GM19372 (cell line): ENCODE results near the gene CHRNG.

Experiments
- ATAC-seq: cut with Tn5 transposase; IDR thresholded peaks from one replicate; pipeline ENCODE4 v1.9.1; 2021; ENCODE audit warnings: mild to moderate bottlenecking, low read depth, moderate library complexity; ENCODE audit not compliant: unreplicated experiment

Gene CHRNG

GRCh38 chr2:232539298-232540231 lies at the start of gene CHRNG:
CHRNG (plus strand) TSS chr2:232539692; CDS start chr2:232539748, 56 bp downstream.
- ATAC-seq = no peak

GRCh38 chr2:232490221-232491138 lies 49.0 kb upstream of the CHRNG start:
- no peak for ATAC-seq

GRCh38 chr2:232491139-232491780 lies 48.2 kb upstream of the CHRNG start:
- no peak for ATAC-seq

GRCh38 chr2:232492236-232492848 lies 47.1 kb upstream of the CHRNG start:
- ATAC-seq = no peak

- no peak for ATAC-seq
Measured at GRCh38 chr2:232492963-232493700, 46.4 kb upstream of the CHRNG start.

- ATAC-seq = no peak
Measured at GRCh38 chr2:232493701-232494474, 45.6 kb upstream of the CHRNG start.

GRCh38 chr2:232494542-232494941 lies 45.0 kb upstream of the CHRNG start:
- ATAC-seq = no peak

- no peak for ATAC-seq
Measured at GRCh38 chr2:232495292-232495691, 44.2 kb upstream of the CHRNG start.

GRCh38 chr2:232496501-232497270 lies 42.8 kb upstream of the CHRNG start:
- no peak for ATAC-seq

- no peak for ATAC-seq
Measured at GRCh38 chr2:232497348-232497747, 42.1 kb upstream of the CHRNG start.

GRCh38 chr2:232498452-232498851 lies 41.0 kb upstream of the CHRNG start:
- ATAC-seq = no peak

- no peak for ATAC-seq
Measured at GRCh38 chr2:232501331-232501771, 38.1 kb upstream of the CHRNG start.

- no peak for ATAC-seq
Measured at GRCh38 chr2:232501794-232502390, 37.6 kb upstream of the CHRNG start.

- ATAC-seq = no peak
Measured at GRCh38 chr2:232502511-232502910, 37.0 kb upstream of the CHRNG start.

- no peak for ATAC-seq
Measured at GRCh38 chr2:232502911-232503808, 36.3 kb upstream of the CHRNG start.

GRCh38 chr2:232503809-232504323 lies 35.6 kb upstream of the CHRNG start:
- ATAC-seq = no peak
